ENCODE data around the gene RPL21. TPM values are rescaled to one million over a fixed set of nuclear protein-coding genes. Genes with fewer than 3 reads are reported as not detected.
"Not testable (repeated sequence)": the region's sequence is repeated elsewhere in the genome, so short reads cannot be mapped to it uniquely, and the experiment has no call there.

Gene RPL21
- total RNA-seq, 2 experiments from 2014 or later: 713 to 959 TPM

GRCh38 chr13:27296496-27296895, 45.1 kb downstream of the RPL21 start:
- no peak overlapping the region for H3K4me3 Mint-ChIP-seq
- CTCF ChIA-PET: interaction anchor here (1.4 to 1.9 kb wide), 2 partner anchors 14 to 15 kb away, joined by 4 read pairs; no protein-coding TSS in a partner anchor
- peaks cover 22% of the 10 kb centered on the region for H3K4me1 Mint-ChIP-seq
- POLR2A ChIA-PET: no interaction called here
- H3K36me3 Mint-ChIP-seq (ENCODE audit: low read depth): no peaks in the 10 kb centered on the region
- no peaks in the 10 kb centered on the region for H3K27me3 Mint-ChIP-seq
- H3K9me3 Mint-ChIP-seq: no peaks in the 10 kb centered on the region
- H3K27ac Mint-ChIP-seq: no peak overlapping the region
- DNase-seq: no peak

GRCh38 chr13:27298849-27299248, 47.5 kb downstream of the RPL21 start:
- Mint-ChIP-seq H3K4me3 (no peak overlapping the region), H3K36me3 (ENCODE audit: low read depth) (peaks cover 2% of the 10 kb centered on the region), H3K4me1 (peaks cover 21% of the 10 kb centered on the region), H3K27me3 (no peaks in the 10 kb centered on the region), H3K9me3 (no peaks in the 10 kb centered on the region), H3K27ac (no peak overlapping the region)
- ChIA-PET CTCF (no interaction called here), POLR2A (no interaction called here)
- DNase-seq: no peak

- H3K4me1 Mint-ChIP-seq: peaks cover 10% of the 10 kb centered on the region
- DNase-seq; H3K27me3 Mint-ChIP-seq; H3K4me3 Mint-ChIP-seq; CTCF ChIA-PET; H3K27ac Mint-ChIP-seq; H3K36me3 Mint-ChIP-seq (ENCODE audit: low read depth); POLR2A ChIA-PET; H3K9me3 Mint-ChIP-seq: not testable (repeated sequence)
Observed at GRCh38 chr13:27300406-27300805, 49.0 kb downstream of the RPL21 start.

- ChIA-PET POLR2A (no interaction called here), CTCF (interaction anchor here (0.6 kb wide), 1 partner anchor 958 kb away, joined by 4 read pairs; no protein-coding TSS in a partner anchor)
- peaks cover 2% of the 10 kb centered on the region for H3K36me3 Mint-ChIP-seq (ENCODE audit: low read depth)
- H3K4me3 Mint-ChIP-seq: no peak overlapping the region
- H3K9me3 Mint-ChIP-seq: no peaks in the 10 kb centered on the region
- H3K4me1 Mint-ChIP-seq: peaks cover 11% of the 10 kb centered on the region
- no peak for DNase-seq
- H3K27me3 Mint-ChIP-seq: no peaks in the 10 kb centered on the region
- H3K27ac Mint-ChIP-seq: no peak overlapping the region
Observed at GRCh38 chr13:27300941-27301586, 49.7 kb downstream of the RPL21 start.

GRCh38 chr13:27302643-27303262, 51.4 kb downstream of the RPL21 start:
- Mint-ChIP-seq H3K4me3 (no peak overlapping the region), H3K27ac (no peak overlapping the region), H3K36me3 (ENCODE audit: low read depth) (peaks cover 2% of the 10 kb centered on the region), H3K9me3 (no peaks in the 10 kb centered on the region), H3K4me1 (peaks cover 19% of the 10 kb centered on the region), H3K27me3 (no peaks in the 10 kb centered on the region)
- ChIA-PET POLR2A (no interaction called here), CTCF (no interaction called here)
- DNase-seq: no peak

- H3K4me3 Mint-ChIP-seq: no peak overlapping the region
- ChIA-PET CTCF (no interaction called here), POLR2A (no interaction called here)
- H3K27ac Mint-ChIP-seq: no peak overlapping the region
- H3K9me3 Mint-ChIP-seq: no peaks in the 10 kb centered on the region
- peaks cover 21% of the 10 kb centered on the region for H3K4me1 Mint-ChIP-seq
- DNase-seq: no peak
- H3K27me3 Mint-ChIP-seq: no peaks in the 10 kb centered on the region
- peaks cover 2% of the 10 kb centered on the region for H3K36me3 Mint-ChIP-seq (ENCODE audit: low read depth)
Observed at GRCh38 chr13:27304099-27304498, 52.7 kb downstream of the RPL21 start.

GRCh38 chr13:27304611-27305010, 53.3 kb downstream of the RPL21 start:
- Mint-ChIP-seq H3K36me3 (ENCODE audit: low read depth) (peaks cover 2% of the 10 kb centered on the region), H3K4me1 (peaks cover 26% of the 10 kb centered on the region), H3K27ac (no peak overlapping the region), H3K9me3 (no peaks in the 10 kb centered on the region), H3K4me3 (no peak overlapping the region), H3K27me3 (no peaks in the 10 kb centered on the region)
- CTCF ChIA-PET: no interaction called here
- DNase-seq: no peak
- POLR2A ChIA-PET: no interaction called here

Other genes starting within 250 kb of the RPL21 start
- 10 to 100 TPM; 18.7 to 20.7 TPM for gene USP12, start 79.7 kb upstream of the RPL21 start, total RNA-seq
- under 1 TPM; 0.69 to 0.92 TPM for gene RASL11A, start 19.3 kb downstream of the RPL21 start, total RNA-seq
- 100 to 1,000 TPM; 173 to 189 TPM for gene GTF3A, start 173.1 kb downstream of the RPL21 start, total RNA-seq
- gene MTIF3, start 199.0 kb downstream of the RPL21 start, total RNA-seq: 10 to 100 TPM; 45.7 to 67.6 TPM

All from activated CD4-positive, alpha-beta T cell treated with anti-CD3 and anti-CD28 coated beads, Interleukin-2, amount 10 ng/mL, durations not matched to agents 7 days and 5 days (primary cell).